ENCODE results near the gene PDE4C. TPM values are rescaled to one million over a fixed set of nuclear protein-coding genes. Genes with fewer than 3 reads are reported as not detected.
A peak's percentile ranks its signal among the peaks of the same experiment; 100 is the strongest.

The PDE4C gene
- total and polyA plus RNA-seq, 9 of the 15 experiments (the other 6 are each of a cell fraction or from before 2014, with no cell fraction given), result 0.04 to 0.91 (median 0.20) TPM; not detected in 1

DNA sequence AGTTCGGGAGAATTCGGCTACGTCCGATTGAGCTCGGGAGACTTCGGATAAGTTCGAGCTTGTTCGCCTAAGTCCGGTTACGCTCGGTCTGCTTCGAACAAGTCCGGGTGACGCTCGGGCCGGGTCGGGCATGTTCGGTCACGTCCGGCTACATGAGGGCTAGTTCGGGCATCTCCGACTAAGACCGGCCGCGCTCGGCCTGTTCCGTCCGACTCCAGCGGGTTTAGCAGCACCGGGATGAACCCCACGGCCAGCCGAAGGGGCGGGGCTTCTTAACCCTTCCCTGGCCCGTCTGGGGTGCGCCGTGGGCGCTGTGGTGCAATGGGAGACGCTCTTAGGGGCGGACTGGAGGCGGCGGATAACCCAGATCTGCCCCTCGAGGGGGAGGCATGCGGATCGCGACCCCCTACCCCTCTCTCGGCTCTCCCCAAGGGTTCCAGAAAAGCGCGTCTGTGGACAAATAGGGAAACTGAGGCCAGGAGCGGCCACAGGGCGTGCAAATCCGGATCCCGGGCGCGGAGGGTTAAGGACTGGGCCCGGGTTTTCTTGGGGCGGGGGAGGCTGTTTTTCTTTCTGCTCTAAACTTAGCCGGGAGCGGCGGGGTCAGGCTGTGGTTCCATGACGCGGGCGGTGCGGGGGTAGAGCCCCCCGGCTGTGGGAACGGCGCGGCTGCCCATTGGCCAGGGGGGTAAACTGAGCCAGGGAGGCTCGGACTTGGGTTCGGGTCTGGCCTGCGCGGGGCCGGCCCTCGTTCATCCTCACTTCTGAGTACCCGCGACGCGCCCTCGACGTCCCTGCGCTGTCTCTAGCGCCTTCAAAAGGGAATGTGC lies 1.5 kb downstream of the PDE4C start (continued):
- TF ChIP-seq, protein P1, sequence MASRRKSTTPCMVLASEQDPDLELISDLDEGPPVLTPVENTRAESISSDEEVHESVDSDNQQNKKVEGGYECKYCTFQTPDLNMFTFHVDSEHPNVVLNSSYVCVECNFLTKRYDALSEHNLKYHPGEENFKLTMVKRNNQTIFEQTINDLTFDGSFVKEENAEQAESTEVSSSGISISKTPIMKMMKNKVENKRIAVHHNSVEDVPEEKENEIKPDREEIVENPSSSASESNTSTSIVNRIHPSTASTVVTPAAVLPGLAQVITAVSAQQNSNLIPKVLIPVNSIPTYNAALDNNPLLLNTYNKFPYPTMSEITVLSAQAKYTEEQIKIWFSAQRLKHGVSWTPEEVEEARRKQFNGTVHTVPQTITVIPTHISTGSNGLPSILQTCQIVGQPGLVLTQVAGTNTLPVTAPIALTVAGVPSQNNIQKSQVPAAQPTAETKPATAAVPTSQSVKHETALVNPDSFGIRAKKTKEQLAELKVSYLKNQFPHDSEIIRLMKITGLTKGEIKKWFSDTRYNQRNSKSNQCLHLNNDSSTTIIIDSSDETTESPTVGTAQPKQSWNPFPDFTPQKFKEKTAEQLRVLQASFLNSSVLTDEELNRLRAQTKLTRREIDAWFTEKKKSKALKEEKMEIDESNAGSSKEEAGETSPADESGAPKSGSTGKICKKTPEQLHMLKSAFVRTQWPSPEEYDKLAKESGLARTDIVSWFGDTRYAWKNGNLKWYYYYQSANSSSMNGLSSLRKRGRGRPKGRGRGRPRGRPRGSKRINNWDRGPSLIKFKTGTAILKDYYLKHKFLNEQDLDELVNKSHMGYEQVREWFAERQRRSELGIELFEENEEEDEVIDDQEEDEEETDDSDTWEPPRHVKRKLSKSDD (conservative IDR thresholded peaks at IDR 0.05; ENCODE audit: low read length), result no peak
- TF ChIP-seq ZNF174 (CRISPR knock-in tag; IDR thresholded peaks at IDR 0.05) (no peak), ZNF12 (CRISPR knock-in tag; IDR thresholded peaks at IDR 0.05) (0 out of 2 replicates have a peak, but pooled peaks have one; percentile 46), BRCA1 (IDR thresholded peaks at IDR 0.05) (no peak), BRCA1 (CRISPR knock-in tag; IDR thresholded peaks at IDR 0.05) (no peak), KDM4B (IDR thresholded peaks at IDR 0.05; ENCODE audit: borderline replicate concordance in 2 of 2, low read depth in 1 of 2) (no peak), MYNN (IDR thresholded peaks at IDR 0.05) (no peak), MYNN (CRISPR knock-in tag; IDR thresholded peaks at IDR 0.05) (no peak), ZNF217 (CRISPR knock-in tag; IDR thresholded peaks at IDR 0.05) (no peak), BCOR (IDR thresholded peaks at IDR 0.05) (peak; percentile 91), NEUROD1 (IDR thresholded peaks at IDR 0.05; ENCODE audit: borderline replicate concordance, low read depth, low read length, partially characterized antibody) (peak; percentile 41), ZNF121 (CRISPR knock-in tag; conservative IDR thresholded peaks at IDR 0.05) (no peak)
- TF ChIP-seq, protein P2, sequence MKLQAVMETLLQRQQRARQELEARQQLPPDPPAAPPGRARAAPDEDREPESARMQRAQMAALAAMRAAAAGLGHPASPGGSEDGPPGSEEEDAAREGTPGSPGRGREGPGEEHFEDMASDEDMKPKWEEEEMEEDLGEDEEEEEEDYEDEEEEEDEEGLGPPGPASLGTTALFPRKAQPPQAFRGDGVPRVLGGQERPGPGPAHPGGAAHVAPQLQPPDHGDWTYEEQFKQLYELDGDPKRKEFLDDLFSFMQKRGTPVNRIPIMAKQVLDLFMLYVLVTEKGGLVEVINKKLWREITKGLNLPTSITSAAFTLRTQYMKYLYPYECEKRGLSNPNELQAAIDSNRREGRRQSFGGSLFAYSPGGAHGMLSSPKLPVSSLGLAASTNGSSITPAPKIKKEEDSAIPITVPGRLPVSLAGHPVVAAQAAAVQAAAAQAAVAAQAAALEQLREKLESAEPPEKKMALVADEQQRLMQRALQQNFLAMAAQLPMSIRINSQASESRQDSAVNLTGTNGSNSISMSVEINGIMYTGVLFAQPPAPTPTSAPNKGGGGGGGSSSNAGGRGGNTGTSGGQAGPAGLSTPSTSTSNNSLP (IDR thresholded peaks at IDR 0.05; ENCODE audit: borderline replicate concordance, low read depth, low read length), result no peak
- TF ChIP-seq, protein P3, sequence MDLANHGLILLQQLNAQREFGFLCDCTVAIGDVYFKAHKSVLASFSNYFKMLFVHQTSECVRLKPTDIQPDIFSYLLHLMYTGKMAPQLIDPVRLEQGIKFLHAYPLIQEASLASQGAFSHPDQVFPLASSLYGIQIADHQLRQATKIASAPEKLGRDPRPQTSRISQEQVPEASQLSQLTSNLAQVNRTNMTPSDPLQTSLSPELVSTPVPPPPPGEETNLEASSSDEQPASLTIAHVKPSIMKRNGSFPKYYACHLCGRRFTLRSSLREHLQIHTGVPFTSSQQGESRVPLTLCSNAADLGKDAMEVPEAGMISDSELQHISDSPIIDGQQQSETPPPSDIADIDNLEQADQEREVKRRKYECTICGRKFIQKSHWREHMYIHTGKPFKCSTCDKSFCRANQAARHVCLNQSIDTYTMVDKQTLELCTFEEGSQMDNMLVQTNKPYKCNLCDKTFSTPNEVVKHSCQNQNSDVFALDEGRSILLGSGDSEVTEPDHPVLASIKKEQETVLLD (IDR thresholded peaks at IDR 0.05), result peak; percentile 69; the same call in 1 of the 2 replicates
- TF ChIP-seq, protein P4, sequence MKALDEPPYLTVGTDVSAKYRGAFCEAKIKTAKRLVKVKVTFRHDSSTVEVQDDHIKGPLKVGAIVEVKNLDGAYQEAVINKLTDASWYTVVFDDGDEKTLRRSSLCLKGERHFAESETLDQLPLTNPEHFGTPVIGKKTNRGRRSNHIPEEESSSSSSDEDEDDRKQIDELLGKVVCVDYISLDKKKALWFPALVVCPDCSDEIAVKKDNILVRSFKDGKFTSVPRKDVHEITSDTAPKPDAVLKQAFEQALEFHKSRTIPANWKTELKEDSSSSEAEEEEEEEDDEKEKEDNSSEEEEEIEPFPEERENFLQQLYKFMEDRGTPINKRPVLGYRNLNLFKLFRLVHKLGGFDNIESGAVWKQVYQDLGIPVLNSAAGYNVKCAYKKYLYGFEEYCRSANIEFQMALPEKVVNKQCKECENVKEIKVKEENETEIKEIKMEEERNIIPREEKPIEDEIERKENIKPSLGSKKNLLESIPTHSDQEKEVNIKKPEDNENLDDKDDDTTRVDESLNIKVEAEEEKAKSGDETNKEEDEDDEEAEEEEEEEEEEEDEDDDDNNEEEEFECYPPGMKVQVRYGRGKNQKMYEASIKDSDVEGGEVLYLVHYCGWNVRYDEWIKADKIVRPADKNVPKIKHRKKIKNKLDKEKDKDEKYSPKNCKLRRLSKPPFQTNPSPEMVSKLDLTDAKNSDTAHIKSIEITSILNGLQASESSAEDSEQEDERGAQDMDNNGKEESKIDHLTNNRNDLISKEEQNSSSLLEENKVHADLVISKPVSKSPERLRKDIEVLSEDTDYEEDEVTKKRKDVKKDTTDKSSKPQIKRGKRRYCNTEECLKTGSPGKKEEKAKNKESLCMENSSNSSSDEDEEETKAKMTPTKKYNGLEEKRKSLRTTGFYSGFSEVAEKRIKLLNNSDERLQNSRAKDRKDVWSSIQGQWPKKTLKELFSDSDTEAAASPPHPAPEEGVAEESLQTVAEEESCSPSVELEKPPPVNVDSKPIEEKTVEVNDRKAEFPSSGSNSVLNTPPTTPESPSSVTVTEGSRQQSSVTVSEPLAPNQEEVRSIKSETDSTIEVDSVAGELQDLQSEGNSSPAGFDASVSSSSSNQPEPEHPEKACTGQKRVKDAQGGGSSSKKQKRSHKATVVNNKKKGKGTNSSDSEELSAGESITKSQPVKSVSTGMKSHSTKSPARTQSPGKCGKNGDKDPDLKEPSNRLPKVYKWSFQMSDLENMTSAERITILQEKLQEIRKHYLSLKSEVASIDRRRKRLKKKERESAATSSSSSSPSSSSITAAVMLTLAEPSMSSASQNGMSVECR (CRISPR knock-in tag; IDR thresholded peaks at IDR 0.05), result no peak
